ENCODE data around the gene RNF212.

Gene RNF212

GRCh38 chr4:1027219-1027914 is 86.0 kb downstream of the RNF212 start:
- TF ChIP-seq, protein P1, sequence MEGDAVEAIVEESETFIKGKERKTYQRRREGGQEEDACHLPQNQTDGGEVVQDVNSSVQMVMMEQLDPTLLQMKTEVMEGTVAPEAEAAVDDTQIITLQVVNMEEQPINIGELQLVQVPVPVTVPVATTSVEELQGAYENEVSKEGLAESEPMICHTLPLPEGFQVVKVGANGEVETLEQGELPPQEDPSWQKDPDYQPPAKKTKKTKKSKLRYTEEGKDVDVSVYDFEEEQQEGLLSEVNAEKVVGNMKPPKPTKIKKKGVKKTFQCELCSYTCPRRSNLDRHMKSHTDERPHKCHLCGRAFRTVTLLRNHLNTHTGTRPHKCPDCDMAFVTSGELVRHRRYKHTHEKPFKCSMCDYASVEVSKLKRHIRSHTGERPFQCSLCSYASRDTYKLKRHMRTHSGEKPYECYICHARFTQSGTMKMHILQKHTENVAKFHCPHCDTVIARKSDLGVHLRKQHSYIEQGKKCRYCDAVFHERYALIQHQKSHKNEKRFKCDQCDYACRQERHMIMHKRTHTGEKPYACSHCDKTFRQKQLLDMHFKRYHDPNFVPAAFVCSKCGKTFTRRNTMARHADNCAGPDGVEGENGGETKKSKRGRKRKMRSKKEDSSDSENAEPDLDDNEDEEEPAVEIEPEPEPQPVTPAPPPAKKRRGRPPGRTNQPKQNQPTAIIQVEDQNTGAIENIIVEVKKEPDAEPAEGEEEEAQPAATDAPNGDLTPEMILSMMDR (IDR thresholded peaks at IDR 0.05; ENCODE audit: extremely low read depth, insufficient read depth, missing control alignments), result no peak
- in situ Hi-C loops (cut with MboI; ENCODE audit: low pct_unique_long_range_greater_than_20kb, low sequenced_read_pairs, unreplicated experiment), result no loop called here
- DNase-seq (ENCODE audit: low spot score), result no peak

GRCh38 chr4:1026115-1026514 is 87.2 kb downstream of the RNF212 start:
- in situ Hi-C loops (cut with MboI; ENCODE audit: low pct_unique_long_range_greater_than_20kb, low sequenced_read_pairs, unreplicated experiment), result no loop called here
- DNase-seq (ENCODE audit: low spot score), result peak; percentile 94

DNA sequence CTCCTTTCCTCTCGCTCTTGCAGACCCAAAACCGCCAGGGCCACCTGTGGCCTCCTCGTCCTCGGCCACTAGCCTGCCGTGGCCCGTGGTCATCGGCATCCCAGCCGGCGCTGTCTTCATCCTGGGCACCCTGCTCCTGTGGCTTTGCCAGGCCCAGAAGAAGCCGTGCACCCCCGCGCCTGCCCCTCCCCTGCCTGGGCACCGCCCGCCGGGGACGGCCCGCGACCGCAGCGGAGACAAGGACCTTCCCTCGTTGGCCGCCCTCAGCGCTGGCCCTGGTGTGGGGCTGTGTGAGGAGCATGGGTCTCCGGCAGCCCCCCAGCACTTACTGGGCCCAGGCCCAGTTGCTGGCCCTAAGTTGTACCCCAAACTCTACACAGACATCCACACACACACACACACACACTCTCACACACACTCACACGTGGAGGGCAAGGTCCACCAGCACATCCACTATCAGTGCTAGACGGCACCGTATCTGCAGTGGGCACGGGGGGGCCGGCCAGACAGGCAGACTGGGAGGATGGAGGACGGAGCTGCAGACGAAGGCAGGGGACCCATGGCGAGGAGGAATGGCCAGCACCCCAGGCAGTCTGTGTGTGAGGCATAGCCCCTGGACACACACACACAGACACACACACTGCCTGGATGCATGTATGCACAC is 88.3 kb downstream of the RNF212 start:
- TF ChIP-seq, protein P1 (IDR thresholded peaks at IDR 0.05; ENCODE audit: extremely low read depth, insufficient read depth, missing control alignments), result no peak
- in situ Hi-C loops (cut with MboI; ENCODE audit: low pct_unique_long_range_greater_than_20kb, low sequenced_read_pairs, unreplicated experiment), result no loop called here
- no peak for DNase-seq (ENCODE audit: low spot score)

More at GRCh38 chr4:1026115-1026514, 87.2 kb downstream of the RNF212 start:
- TF ChIP-seq, protein P1 (IDR thresholded peaks at IDR 0.05; ENCODE audit: extremely low read depth, insufficient read depth, missing control alignments), result no peak

DNA sequence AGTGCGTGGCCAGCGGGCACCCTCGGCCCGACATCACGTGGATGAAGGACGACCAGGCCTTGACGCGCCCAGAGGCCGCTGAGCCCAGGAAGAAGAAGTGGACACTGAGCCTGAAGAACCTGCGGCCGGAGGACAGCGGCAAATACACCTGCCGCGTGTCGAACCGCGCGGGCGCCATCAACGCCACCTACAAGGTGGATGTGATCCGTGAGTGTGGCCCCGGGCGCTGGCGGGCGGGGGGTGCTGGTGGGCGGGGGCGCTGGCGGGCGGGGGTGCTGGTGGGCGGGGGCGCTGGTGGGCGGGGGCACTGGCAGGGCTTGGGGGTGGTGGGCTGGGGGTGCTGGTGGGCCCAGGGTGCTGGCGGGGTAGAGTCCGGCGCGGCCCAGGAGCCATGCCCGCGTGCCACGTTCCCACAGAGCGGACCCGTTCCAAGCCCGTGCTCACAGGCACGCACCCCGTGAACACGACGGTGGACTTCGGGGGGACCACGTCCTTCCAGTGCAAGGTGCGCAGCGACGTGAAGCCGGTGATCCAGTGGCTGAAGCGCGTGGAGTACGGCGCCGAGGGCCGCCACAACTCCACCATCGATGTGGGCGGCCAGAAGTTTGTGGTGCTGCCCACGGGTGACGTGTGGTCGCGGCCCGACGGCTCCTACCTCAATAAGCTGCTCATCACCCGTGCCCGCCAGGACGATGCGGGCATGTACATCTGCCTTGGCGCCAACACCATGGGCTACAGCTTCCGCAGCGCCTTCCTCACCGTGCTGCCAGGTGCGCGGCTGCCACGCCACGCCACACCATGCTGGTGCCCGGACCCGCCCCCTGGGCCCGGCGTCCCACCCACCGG is 89.2 kb downstream of the RNF212 start:
- TF ChIP-seq, protein P1 (IDR thresholded peaks at IDR 0.05; ENCODE audit: extremely low read depth, insufficient read depth, missing control alignments), result no peak
- no peak for DNase-seq (ENCODE audit: low spot score)
- in situ Hi-C loops (cut with MboI; ENCODE audit: low pct_unique_long_range_greater_than_20kb, low sequenced_read_pairs, unreplicated experiment), result no loop called here

GRCh38 chr4:1023075-1023640 is 90.2 kb downstream of the RNF212 start:
- no peak for DNase-seq (ENCODE audit: low spot score)
- in situ Hi-C loops (cut with MboI; ENCODE audit: low pct_unique_long_range_greater_than_20kb, low sequenced_read_pairs, unreplicated experiment), result no loop called here
- TF ChIP-seq, protein P1 (IDR thresholded peaks at IDR 0.05; ENCODE audit: extremely low read depth, insufficient read depth, missing control alignments), result no peak

DNA sequence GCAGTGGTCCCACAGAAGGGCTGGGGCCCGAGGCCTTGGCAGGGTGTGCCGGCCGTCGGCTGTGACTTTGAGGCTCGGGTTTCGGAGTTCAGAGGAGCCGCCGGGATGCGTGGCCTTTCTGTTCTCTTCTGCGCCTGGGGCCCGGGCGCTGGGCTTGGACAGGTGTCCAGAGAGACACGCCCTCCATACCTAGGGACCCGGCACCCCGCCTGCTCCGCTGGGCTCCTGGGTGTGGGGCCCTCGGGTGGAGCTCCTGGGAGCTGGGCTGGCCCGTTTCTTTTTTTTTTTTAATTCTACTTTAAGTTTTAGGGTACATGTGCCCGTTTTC is 90.7 kb downstream of the RNF212 start:
- in situ Hi-C loops (cut with MboI; ENCODE audit: low pct_unique_long_range_greater_than_20kb, low sequenced_read_pairs, unreplicated experiment), result no loop called here
- TF ChIP-seq, protein P1 (IDR thresholded peaks at IDR 0.05; ENCODE audit: extremely low read depth, insufficient read depth, missing control alignments), result no peak
- DNase-seq (ENCODE audit: low spot score), result no peak
